GM12878 (cell line): ENCODE results near the gene DNAH17. TPM values are rescaled to one million over a fixed set of nuclear protein-coding genes. Genes with fewer than 3 reads are reported as not detected.

Source experiments
- ATAC-seq: fragments of 200-7000 bp; cut with Tn5 transposase; 3 replicates; pipeline ENCODE4 v1.9.1; 2020; ENCODE audit warnings: mild to moderate bottlenecking, moderate library complexity
- BruUV-seq: library from RNA; stranded (reverse); fragments of 400-500 nt; replicated peaks from 2 replicates; lab custom pipeline; 2021; lab: Mats Ljungman, UMichigan
- CTCF ChIA-PET: fragments of 300-600 bp; sonication (Branson Sonifier 250); formaldehyde crosslinking; extraction: SDS; loops from one replicate; lab custom pipeline; 2021; ENCODE audit warnings: inconsistent platforms; lab: Yijun Ruan, JAX
- POLR2A ChIA-PET: fragments of 350-600 bp; formaldehyde crosslinking; extraction: SDS; loops from one replicate; lab custom pipeline; 2021; ENCODE audit warnings: inconsistent platforms; lab: Charles Lee
- RAD21 ChIA-PET: fragments of 300-600 bp; sonication (Branson Sonifier 250); formaldehyde crosslinking; loops from one replicate; lab custom pipeline; 2023; ENCODE audit warnings: antibody characterized with exemption; ENCODE audit not compliant: unreplicated experiment; lab: Charles Lee
- SMC1A ChIA-PET: fragments of 300-600 bp; sonication (Branson Sonifier 250); formaldehyde crosslinking; loops from one replicate; lab custom pipeline; 2023; ENCODE audit not compliant: unreplicated experiment, uncharacterized antibody; lab: Charles Lee
- DNase-seq: peaks from one replicate; pipeline ENCODE4 v3.0.0-alpha.2; 2011; ENCODE audit warnings: low read depth, low spot score
- FAIRE-seq: peaks from 3 replicates; lab custom pipeline; 2011; peaks lifted over from hg19 to GRCh38; lab: Jason Lieb, UNC
- H2AFZ ChIP-seq: 2 replicates; pipeline ENCODE4 v1.6.0; 2011; ENCODE audit warnings: low read depth, low read length, control low read depth; ENCODE audit not compliant: control insufficient read depth
- H3K27ac ChIP-seq: 2 replicates; pipeline ENCODE4 v1.5.1; 2011; ENCODE audit warnings: control low read depth; ENCODE audit not compliant: control insufficient read depth, insufficient read depth
- H3K27me3 ChIP-seq, 2 experiments: replicated peaks in 1 of 2; 2 replicates each; pipeline versions ENCODE4 v1.6.0 to v1.6.1; 2011; ENCODE audit warnings: low read length in 1 of 2; ENCODE audit not compliant: control insufficient read depth in 2 of 2, insufficient read depth in 2 of 2
- H3K36me3 ChIP-seq, 2 experiments: 2 replicates each; pipeline ENCODE4 v1.5.1; 2011; ENCODE audit warnings: low read length in 1 of 2; ENCODE audit not compliant: control insufficient read depth in 2 of 2, insufficient read depth in 2 of 2
- H3K4me1 ChIP-seq: 2 replicates; pipeline ENCODE4 v1.6.1; 2011; ENCODE audit warnings: mild to moderate bottlenecking, low read length, moderate library complexity, mixed read lengths; ENCODE audit not compliant: control insufficient read depth, insufficient read depth
- H3K4me2 ChIP-seq: 2 replicates; pipeline ENCODE4 v1.6.0; 2011; ENCODE audit warnings: control low read depth; ENCODE audit not compliant: control insufficient read depth, insufficient read depth
- H3K4me3 ChIP-seq: fragments of 200-600 bp; sonication (generic); 2 replicates; pipeline ENCODE4 v1.5.1; 2016
- H3K79me2 ChIP-seq: 2 replicates; pipeline ENCODE4 v1.6.0; 2011; ENCODE audit warnings: low read length; ENCODE audit not compliant: control insufficient read depth, insufficient read depth
- H3K9ac ChIP-seq: 2 replicates; pipeline ENCODE4 v1.8.0; 2011; ENCODE audit warnings: low read length, control low read depth, mixed read lengths; ENCODE audit not compliant: control insufficient read depth, insufficient read depth
- H3K9me3 ChIP-seq: replicated peaks from 3 replicates; pipeline ENCODE4 v1.5.1; 2011; ENCODE audit warnings: mild to moderate bottlenecking, low read length; ENCODE audit not compliant: control insufficient read depth, insufficient read depth
- H4K20me1 ChIP-seq: 2 replicates; pipeline ENCODE4 v1.6.0; 2011; ENCODE audit not compliant: control insufficient read depth, insufficient read depth
- ATF7 ChIP-seq: fragments of 450-650 bp; IDR thresholded peaks from 2 replicates; pipeline ENCODE4 v1.6.1; 2016; ENCODE audit warnings: low read depth, mild to moderate bottlenecking
- BHLHE40 ChIP-seq, 2 experiments: fragments of 450-650 bp in 1 of 2; IDR thresholded peaks; 2 replicates each; pipeline ENCODE4 v1.6.1; 2011 to 2017; ENCODE audit warnings: low read depth in 2 of 2, borderline replicate concordance in 1 of 2, improper control_type of control experiment in 1 of 2, low read length in 1 of 2, mild to moderate bottlenecking in 1 of 2
- E2F4 ChIP-seq: IDR thresholded peaks from 2 replicates; pipeline ENCODE4 v1.6.1; 2012; ENCODE audit warnings: low read depth, low read length, improper control_type of control experiment
- IKZF1 ChIP-seq: fragments of 450-650 bp; conservative IDR thresholded peaks from 2 replicates; pipeline ENCODE4 v1.6.1; 2017; ENCODE audit warnings: antibody characterized with exemption, mild to moderate bottlenecking
- IRF5 ChIP-seq: fragments of 450-650 bp; IDR thresholded peaks from 2 replicates; pipeline ENCODE4 v1.6.1; 2017; ENCODE audit warnings: borderline replicate concordance
- JUND ChIP-seq: IDR thresholded peaks from 2 replicates; pipeline ENCODE4 v1.6.1; 2012; ENCODE audit warnings: low read depth, mild to moderate bottlenecking, low read length, improper control_type of control experiment, moderate library complexity
- KDM1A ChIP-seq: fragments of 200-600 bp; sonication (generic); IDR thresholded peaks from 2 replicates; pipeline ENCODE4 v1.6.1; 2016; ENCODE audit warnings: borderline replicate concordance
- RAD51 ChIP-seq: fragments of 450-650 bp; IDR thresholded peaks from 2 replicates; pipeline ENCODE4 v1.6.1; 2016; ENCODE audit warnings: moderate library complexity, mild to moderate bottlenecking, inconsistent platforms
- RB1 ChIP-seq: fragments of 450-650 bp; formaldehyde crosslinking; IDR thresholded peaks from 2 replicates; pipeline ENCODE4 v1.6.1; 2017; ENCODE audit warnings: mild to moderate bottlenecking, borderline replicate concordance
- TAF1 ChIP-seq: IDR thresholded peaks from 2 replicates; pipeline ENCODE4 v1.6.1; 2011; ENCODE audit warnings: mild to moderate bottlenecking, low read depth, low read length, borderline replicate concordance
- USF2 ChIP-seq: IDR thresholded peaks from 2 replicates; pipeline ENCODE4 v1.6.1; 2011; ENCODE audit warnings: low read depth, low read length, improper control_type of control experiment, borderline replicate concordance
- ZNF217 ChIP-seq: fragments of 450-650 bp; IDR thresholded peaks from 2 replicates; pipeline ENCODE4 v1.6.1; 2017; ENCODE audit warnings: antibody characterized with exemption, mild to moderate bottlenecking
- ZNF24 ChIP-seq: fragments of 450-650 bp; IDR thresholded peaks from 2 replicates; pipeline ENCODE4 v1.6.1; 2017; ENCODE audit warnings: antibody characterized with exemption, mild to moderate bottlenecking
- ZNF384 ChIP-seq: IDR thresholded peaks from 2 replicates; pipeline ENCODE4 v1.6.1; 2012; ENCODE audit warnings: low read depth, mild to moderate bottlenecking, low read length, improper control_type of control experiment, borderline replicate concordance
- WGBS: methylation state at CpG from one replicate; pipeline ENCODE4 v1.1.6; 2016; ENCODE audit warnings: low lambda C conversion rate; ENCODE audit not compliant: insufficient replicate concordance, insufficient coverage; ENCODE audit errors: missing lambda C conversion rate; 5-methylcytosine and 5-hydroxymethylcytosine counted together
- in situ Hi-C: fragments of 300-500 bp; cut with MboI; formaldehyde crosslinking; loops from 9 replicates; pipeline ENCODE4 v1.14.3; 2018; ENCODE audit warnings: mixed read lengths
- intact Hi-C: fragments of 100-400 bp; cut with micrococcal nuclease; formaldehyde crosslinking; loops from one replicate; pipeline ENCODE4 v1.14.2; 2022; ENCODE audit not compliant: unreplicated experiment
- polyA plus RNA-seq, 11 experiments: library from polyadenylated mRNA; depleted of rRNA in 4 of 11; unstranded in 6 of 11; stranded (reverse) in 5 of 11; fragments of >200 nt; fragmentation: Nextera tagmentation in 4 of 11; fragmentation: Illumina TruSeq in 1 of 11; extraction: Ambion mirVana in 4 of 11; extraction: Trizol in 1 of 11; gene quantifications; 1 replicate in 1 of 11; 2 replicates in 10 of 11; pipeline versions ENCODE4 v1.2.1 to v1.2.3, GENCODE V29; 2011 to 2016; ENCODE audit warnings: inconsistent platforms in 2 of 11, missing spikeins in 2 of 11, low read depth in 1 of 11
- total RNA-seq, 4 experiments: library from RNA; depleted of rRNA in 3 of 4; stranded (reverse); fragments of >200 nt in 3 of 4; fragmentation: Illumina TruSeq in 1 of 4; extraction: Trizol in 1 of 4; gene quantifications; 2 replicates each; pipeline versions ENCODE4 v1.2.1 to v1.2.3, GENCODE V29; 2013 to 2021

DNAH17 gene
- total and polyA plus RNA-seq, 10 of the 15 experiments (the other 5 are each of a cell fraction or from before 2014, with no cell fraction given): 0.16 to 2.9 (median 0.56) TPM

GRCh38 chr17:78535273-78536197 lies 41.7 kb downstream of the DNAH17 start (continued):
- TF ChIP-seq KDM1A (no peak), ZNF217 (no peak), TAF1 (no peak), RAD51 (no peak)

- H3K9ac ChIP-seq: no peak overlapping the region
- H4K20me1 ChIP-seq: no peaks in the 10 kb centered on the region
- FAIRE-seq (no peak), ATAC-seq (no peak), DNase-seq (no peak)
- 3% methylated on average over 6 of the region's 6 CpGs for WGBS
- H3K4me1 ChIP-seq: no peaks in the 10 kb centered on the region
- SMC1A ChIA-PET: interaction anchor here (1.0 kb wide), 1 partner anchor 12 kb away, joined by 3 read pairs; no protein-coding TSS in a partner anchor
- H2AFZ ChIP-seq: no peak overlapping the region
- RAD21 ChIA-PET: no interaction called here
- CTCF ChIA-PET: no interaction called here
- POLR2A ChIA-PET: no interaction called here
- no peaks in the 10 kb centered on the region; a peak in 1 of 4 replicates for H3K27me3 ChIP-seq
- no peak overlapping the region for H3K4me3 ChIP-seq
- TF ChIP-seq ZNF24: no peak
- TF ChIP-seq ZNF384: no peak
- no peak for TF ChIP-seq USF2
- no peak for TF ChIP-seq BHLHE40 (IDR thresholded peaks at IDR 0.05; ENCODE audit: borderline replicate concordance in 1 of 2, low read depth in 2 of 2, low read length in 1 of 2)
- no peak for TF ChIP-seq IRF5
- no peak for TF ChIP-seq JUND
- no peak for TF ChIP-seq ATF7
- no peak for TF ChIP-seq RB1
- no peak for TF ChIP-seq IKZF1
- no peak for TF ChIP-seq TAF1
- no peak for TF ChIP-seq E2F4
- BruUV-seq: no TSS peak
- intact Hi-C loops (no loop called here), in situ Hi-C loops (no loop called here)
- no peaks in the 10 kb centered on the region for H3K79me2 ChIP-seq
- H3K36me3 ChIP-seq: no peaks in the 10 kb centered on the region
- no peak overlapping the region for H3K27ac ChIP-seq
- H3K9me3 ChIP-seq: no peaks in the 10 kb centered on the region
- no peak overlapping the region for H3K4me2 ChIP-seq
Observed at GRCh38 chr17:78534492-78535272, 42.5 kb downstream of the DNAH17 start.
